ENCODE results near the gene STMN1.
"Not testable (repeated sequence)": the region's sequence is repeated elsewhere in the genome, so short reads cannot be mapped to it uniquely, and the experiment has no call there.

Gene STMN1

GRCh38 chr1:25945761-25946160 is 39.5 kb upstream of the STMN1 start:
- Histone ChIP-seq H3F3A (ENCODE audit: control insufficient read depth, insufficient read depth) (no peaks in the 10 kb centered on the region), H3K36me3 (ENCODE audit: control insufficient read depth, low read length) (no peaks in the 10 kb centered on the region), H3K27ac (ENCODE audit: low read depth, low read length) (no peak overlapping the region), H3K4me1 (ENCODE audit: control insufficient read depth, low read length) (no peaks in the 10 kb centered on the region), H3K9me2 (replicated peaks; ENCODE audit: control insufficient read depth, low read length) (no peaks in the 10 kb centered on the region), H4K20me1 (ENCODE audit: control insufficient read depth, insufficient read depth, low read depth, low read length) (no peaks in the 10 kb centered on the region), H3K4me3 (ENCODE audit: low read length) (no peak overlapping the region), H3K79me2 (ENCODE audit: control insufficient read depth, low read length) (no peaks in the 10 kb centered on the region), H3K4me2 (ENCODE audit: low read length) (no peak overlapping the region), H3K27me3 (ENCODE audit: control insufficient read depth, low read length) (no peaks in the 10 kb centered on the region), H3K9me3 (ENCODE audit: control insufficient read depth, insufficient read depth, low read length) (peaks cover 7% of the 10 kb centered on the region)
- TF ChIP-seq CTCF (IDR thresholded peaks at IDR 0.05; ENCODE audit: low read depth, low read length, poor library complexity, severe bottlenecking) (no peak), EZH2phosphoT487 (IDR thresholded peaks at IDR 0.05; ENCODE audit: borderline replicate concordance, low read length) (no peak)

DNA sequence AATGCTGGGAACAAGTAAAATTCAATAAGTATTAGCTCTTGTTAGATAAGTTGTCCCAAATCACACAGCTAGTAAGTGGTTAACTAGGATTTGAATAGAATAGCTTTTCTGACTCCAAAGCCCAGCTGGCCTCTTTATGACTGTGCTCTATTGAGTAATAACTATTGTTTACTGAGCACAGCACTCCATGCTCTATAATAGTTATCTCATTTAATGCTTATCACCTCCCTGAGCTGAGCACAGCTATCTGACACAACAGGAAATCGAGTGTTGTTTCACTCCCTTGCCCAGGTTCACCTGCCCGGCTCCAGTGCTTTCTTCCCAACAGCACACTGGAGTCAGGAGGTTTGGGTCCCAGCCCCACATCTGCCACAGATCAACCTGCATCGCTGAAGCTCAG is 38.8 kb upstream of the STMN1 start:
- Histone ChIP-seq H3K27me3 (ENCODE audit: control insufficient read depth, low read length) (no peaks in the 10 kb centered on the region), H3K4me1 (ENCODE audit: control insufficient read depth, low read length) (no peaks in the 10 kb centered on the region), H3K4me2 (ENCODE audit: low read length) (no peak overlapping the region), H3K9me2 (replicated peaks; ENCODE audit: control insufficient read depth, low read length) (no peaks in the 10 kb centered on the region), H4K20me1 (ENCODE audit: control insufficient read depth, insufficient read depth, low read depth, low read length) (no peaks in the 10 kb centered on the region), H3K9me3 (ENCODE audit: control insufficient read depth, insufficient read depth, low read length) (peaks cover 7% of the 10 kb centered on the region), H3F3A (ENCODE audit: control insufficient read depth, insufficient read depth) (no peaks in the 10 kb centered on the region), H3K4me3 (ENCODE audit: low read length) (no peak overlapping the region), H3K36me3 (ENCODE audit: control insufficient read depth, low read length) (no peaks in the 10 kb centered on the region), H3K27ac (ENCODE audit: low read depth, low read length) (no peak overlapping the region), H3K79me2 (ENCODE audit: control insufficient read depth, low read length) (no peaks in the 10 kb centered on the region)
- TF ChIP-seq CTCF (IDR thresholded peaks at IDR 0.05; ENCODE audit: low read depth, low read length, poor library complexity, severe bottlenecking) (no peak), EZH2phosphoT487 (IDR thresholded peaks at IDR 0.05; ENCODE audit: borderline replicate concordance, low read length) (no peak)

DNA sequence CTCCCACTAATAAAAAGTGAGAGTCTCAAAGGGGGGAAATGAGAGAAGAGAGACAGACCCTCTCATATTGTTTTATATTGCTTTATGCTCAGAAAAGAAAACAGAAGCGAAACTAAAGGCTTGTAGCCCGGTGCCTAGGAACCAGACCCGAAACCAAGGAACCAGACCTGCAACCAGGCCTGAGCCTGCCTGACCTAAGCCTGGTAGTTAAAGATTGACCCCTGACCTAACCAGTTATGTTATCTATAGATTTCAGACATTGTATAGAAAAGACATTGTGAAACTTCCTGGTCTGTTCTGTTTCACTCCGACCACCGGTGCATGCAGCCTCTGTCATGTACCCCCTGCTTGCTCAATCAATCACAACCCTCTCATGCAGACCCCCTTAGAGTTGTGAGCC is 37.3 kb upstream of the STMN1 start:
- H3K27me3 ChIP-seq (ENCODE audit: control insufficient read depth, low read length); H3K4me3 ChIP-seq (ENCODE audit: low read length); H3K9me3 ChIP-seq (ENCODE audit: control insufficient read depth, insufficient read depth, low read length); H3K4me2 ChIP-seq (ENCODE audit: low read length); H3K9me2 ChIP-seq (replicated peaks; ENCODE audit: control insufficient read depth, low read length); H3K79me2 ChIP-seq (ENCODE audit: control insufficient read depth, low read length); H4K20me1 ChIP-seq (ENCODE audit: control insufficient read depth, insufficient read depth, low read depth, low read length); H3F3A ChIP-seq (ENCODE audit: control insufficient read depth, insufficient read depth); H3K36me3 ChIP-seq (ENCODE audit: control insufficient read depth, low read length); H3K4me1 ChIP-seq (ENCODE audit: control insufficient read depth, low read length); H3K27ac ChIP-seq (ENCODE audit: low read depth, low read length): not testable (repeated sequence)

DNA sequence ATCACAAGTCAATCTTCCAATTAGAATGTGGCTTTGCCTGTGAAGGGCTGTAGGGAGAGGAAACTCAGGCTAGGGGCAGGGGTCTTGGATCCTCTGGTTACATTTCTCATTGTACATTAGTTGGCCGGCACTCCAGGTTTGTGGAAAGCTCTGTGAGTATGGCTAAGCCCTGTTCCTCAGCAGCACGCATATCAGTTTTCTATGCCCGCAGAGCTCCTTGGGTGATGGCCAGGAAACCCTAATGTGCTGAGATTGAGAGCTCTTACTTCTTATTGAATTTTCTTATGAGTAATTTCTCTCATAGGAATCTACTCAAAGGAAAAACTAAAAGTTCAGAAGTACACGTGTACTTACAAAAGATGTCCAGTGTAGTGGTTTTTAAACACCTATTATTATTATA is 30.7 kb upstream of the STMN1 start:
- no peaks in the 10 kb centered on the region for H4K20me1 ChIP-seq (ENCODE audit: control insufficient read depth, insufficient read depth, low read depth, low read length)
- no peak for TF ChIP-seq CTCF (IDR thresholded peaks at IDR 0.05; ENCODE audit: low read depth, low read length, poor library complexity, severe bottlenecking)
- TF ChIP-seq EZH2phosphoT487 (IDR thresholded peaks at IDR 0.05; ENCODE audit: borderline replicate concordance, low read length): no peak
- no peaks in the 10 kb centered on the region for H3F3A ChIP-seq (ENCODE audit: control insufficient read depth, insufficient read depth)
- no peak overlapping the region for H3K27ac ChIP-seq (ENCODE audit: low read depth, low read length)
- H3K4me2 ChIP-seq (ENCODE audit: low read length): no peak overlapping the region
- no peaks in the 10 kb centered on the region for H3K9me3 ChIP-seq (ENCODE audit: control insufficient read depth, insufficient read depth, low read length)
- peaks cover 9% of the 10 kb centered on the region for H3K27me3 ChIP-seq (ENCODE audit: control insufficient read depth, low read length)
- H3K36me3 ChIP-seq (ENCODE audit: control insufficient read depth, low read length): no peaks in the 10 kb centered on the region
- no peaks in the 10 kb centered on the region for H3K4me1 ChIP-seq (ENCODE audit: control insufficient read depth, low read length)
- H3K79me2 ChIP-seq (ENCODE audit: control insufficient read depth, low read length): no peaks in the 10 kb centered on the region
- no peaks in the 10 kb centered on the region for H3K9me2 ChIP-seq (replicated peaks; ENCODE audit: control insufficient read depth, low read length)
- H3K4me3 ChIP-seq (ENCODE audit: low read length): no peak overlapping the region
